Nephron (organoid): ENCODE results near the gene NPLOC4.

Experiments used
- H3K27ac Mint-ChIP-seq, 3 experiments: 2 replicates each; pipeline ENCODE4 v1.8.0; 2020; ENCODE audit warnings: mixed read lengths in 3 of 3, mild to moderate bottlenecking in 2 of 3, moderate library complexity in 1 of 3
- H3K27me3 Mint-ChIP-seq: 2 replicates; pipeline ENCODE4 v1.8.0; 2021; ENCODE audit warnings: low read depth, mild to moderate bottlenecking, moderate library complexity, mixed read lengths
- H3K36me3 Mint-ChIP-seq: 2 replicates; pipeline ENCODE4 v1.8.0; 2020; ENCODE audit warnings: low read depth, mixed read lengths
- H3K4me1 Mint-ChIP-seq: 2 replicates; pipeline ENCODE4 v1.8.0; 2020; ENCODE audit warnings: mixed read lengths
- H3K4me3 Mint-ChIP-seq, 3 experiments: 2 replicates each; pipeline ENCODE4 v1.8.0; 2020; ENCODE audit warnings: mild to moderate bottlenecking in 3 of 3, mixed read lengths in 3 of 3, moderate library complexity in 2 of 3
- H3K9me3 Mint-ChIP-seq: 2 replicates; pipeline ENCODE4 v1.8.0; 2020; ENCODE audit warnings: mixed read lengths
- CTCF ChIP-seq, 3 experiments: fragments of 200-600 bp; sonication (generic); IDR thresholded peaks; one replicate each; pipeline ENCODE4 v1.5.0; 2021; ENCODE audit warnings: antibody characterized with exemption in 3 of 3; ENCODE audit not compliant: unreplicated experiment in 3 of 3

The NPLOC4 gene

GRCh38 chr17:81516439-81516838 lies 120.5 kb downstream of the NPLOC4 start:
- H3K36me3 Mint-ChIP-seq = peaks cover 8% of the 10 kb centered on the region
- peaks cover 27% of the 10 kb centered on the region for H3K4me1 Mint-ChIP-seq
- no peak for TF ChIP-seq CTCF (IDR thresholded peaks at IDR 0.05; ENCODE audit: unreplicated experiment in 3 of 3)
- H3K9me3 Mint-ChIP-seq = peaks cover 1% of the 10 kb centered on the region
- H3K27me3 Mint-ChIP-seq = peaks cover 20% of the 10 kb centered on the region
- peak overlapping the region; percentile 87 to 96 (median 94) for H3K4me3 Mint-ChIP-seq
- H3K27ac Mint-ChIP-seq = peak overlapping the region; percentile 37 to 96 (median 79)

GRCh38 chr17:81515530-81516041 lies 121.3 kb downstream of the NPLOC4 start:
- Mint-ChIP-seq H3K4me3 (peak overlapping the region; percentile 87 to 96 (median 94)), H3K4me1 (peaks cover 23% of the 10 kb centered on the region), H3K27ac (peak overlapping the region; percentile 88 to 96 (median 96)), H3K36me3 (peaks cover 16% of the 10 kb centered on the region), H3K9me3 (peaks cover 3% of the 10 kb centered on the region), H3K27me3 (peaks cover 26% of the 10 kb centered on the region)
- no peak for TF ChIP-seq CTCF (IDR thresholded peaks at IDR 0.05; ENCODE audit: unreplicated experiment in 3 of 3)

- Mint-ChIP-seq H3K27ac (peak overlapping the region; percentile 88 to 96 (median 96)), H3K36me3 (peaks cover 23% of the 10 kb centered on the region), H3K4me1 (peaks cover 23% of the 10 kb centered on the region), H3K9me3 (peaks cover 5% of the 10 kb centered on the region), H3K27me3 (peaks cover 22% of the 10 kb centered on the region), H3K4me3 (peak overlapping the region; percentile 87 to 96 (median 94))
- no peak for TF ChIP-seq CTCF (IDR thresholded peaks at IDR 0.05; ENCODE audit: unreplicated experiment in 3 of 3)
Observed at GRCh38 chr17:81514739-81515529, 122.0 kb downstream of the NPLOC4 start.

GRCh38 chr17:81514489-81514738 lies 122.5 kb downstream of the NPLOC4 start:
- Mint-ChIP-seq H3K36me3 (peaks cover 28% of the 10 kb centered on the region), H3K4me3 (peak overlapping the region; percentile 73 to 94 (median 84)), H3K27ac (peak overlapping the region; percentile 80 to 99 (median 98)), H3K9me3 (peaks cover 5% of the 10 kb centered on the region), H3K4me1 (peaks cover 28% of the 10 kb centered on the region), H3K27me3 (peaks cover 22% of the 10 kb centered on the region)
- TF ChIP-seq CTCF (IDR thresholded peaks at IDR 0.05; ENCODE audit: unreplicated experiment in 3 of 3) = no peak

DNA sequence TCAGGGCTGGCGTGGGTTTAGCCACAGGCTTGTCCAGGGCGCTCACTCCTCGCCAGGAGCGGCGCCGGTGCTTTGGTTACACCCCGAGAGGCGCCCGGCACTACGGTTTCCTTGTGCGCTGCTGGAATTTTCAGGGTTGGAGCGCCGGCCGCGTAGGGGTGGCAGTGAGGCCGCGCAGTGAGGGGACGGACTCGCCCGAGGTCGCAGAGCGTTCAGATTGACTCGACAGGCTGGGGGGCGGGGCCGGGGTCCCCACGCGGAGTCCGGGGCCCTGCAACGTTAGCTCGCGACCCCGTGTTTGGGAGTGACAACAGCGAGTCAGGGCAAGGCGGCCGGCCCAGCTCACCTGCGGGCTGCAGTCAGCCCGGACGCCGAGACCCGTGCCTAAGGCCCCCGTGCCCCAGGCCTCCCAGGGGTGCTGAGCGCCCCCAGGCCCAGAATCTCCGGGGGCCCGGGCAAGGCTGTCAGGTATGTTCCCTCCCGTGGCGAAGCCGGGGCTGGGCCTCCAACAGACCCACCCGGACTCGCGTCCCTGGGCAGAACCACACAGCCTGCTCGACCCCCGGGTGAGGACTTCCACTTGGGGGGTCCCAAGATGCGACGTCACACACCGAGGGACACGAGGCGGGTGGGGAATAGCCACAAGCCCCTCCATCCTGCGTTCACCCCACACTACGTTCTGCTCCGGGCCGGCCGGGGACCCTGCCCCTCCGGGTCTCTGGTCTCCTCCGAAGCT lies 123.0 kb downstream of the NPLOC4 start:
- Mint-ChIP-seq H3K4me3 (peak overlapping the region; percentile 88 to 94 (median 93)), H3K36me3 (peaks cover 33% of the 10 kb centered on the region), H3K9me3 (peaks cover 5% of the 10 kb centered on the region), H3K4me1 (peaks cover 33% of the 10 kb centered on the region), H3K27ac (peak overlapping the region; percentile 98 to 99 (median 99)), H3K27me3 (peaks cover 22% of the 10 kb centered on the region)
- TF ChIP-seq CTCF (IDR thresholded peaks at IDR 0.05; ENCODE audit: unreplicated experiment in 3 of 3) = no peak
